SU-DHL-6 (cell line): ENCODE data around the gene PHF13.

Experiments used
- H2AFZ ChIP-seq: fragments of 200-600 bp; sonication (generic); 2 replicates; pipeline ENCODE4 v1.6.1; 2014; ENCODE audit warnings: low read depth, mild to moderate bottlenecking, moderate library complexity, mixed read lengths, antibody characterized with exemption, low read length; ENCODE audit not compliant: severe bottlenecking
- H3F3A ChIP-seq: fragments of 200-600 bp; shearing (Covaris generic); 2 replicates; pipeline ENCODE4 v1.6.0; 2016; ENCODE audit warnings: antibody characterized with exemption, mild to moderate bottlenecking; ENCODE audit not compliant: insufficient read depth
- H3K27ac ChIP-seq: fragments of 200-600 bp; sonication (generic); 2 replicates; pipeline ENCODE4 v1.5.1; 2016; ENCODE audit warnings: low read depth, mild to moderate bottlenecking, low read length, moderate library complexity, mixed read lengths
- H3K27me3 ChIP-seq: fragments of 200-600 bp; sonication (generic), shearing (Covaris generic); 2 replicates; pipeline ENCODE4 v1.6.0; 2014; ENCODE audit warnings: mild to moderate bottlenecking, low read length
- H3K36me3 ChIP-seq: fragments of 200-600 bp; sonication (generic); 2 replicates; pipeline ENCODE4 v1.6.1; 2014; ENCODE audit warnings: mild to moderate bottlenecking, low read length, mixed read lengths
- H3K4me2 ChIP-seq: fragments of 300-600, 200-600 bp; shearing (Covaris generic), sonication (generic); 2 replicates; pipeline ENCODE4 v1.6.0; 2014; ENCODE audit warnings: low read length, low read depth, mild to moderate bottlenecking; ENCODE audit not compliant: poor library complexity, severe bottlenecking
- H3K4me3 ChIP-seq: fragments of 200-600 bp; sonication (generic); 2 replicates; pipeline ENCODE4 v1.5.1; 2014; ENCODE audit warnings: antibody characterized with exemption, low read length, mild to moderate bottlenecking, mixed read lengths; ENCODE audit not compliant: insufficient read depth, poor library complexity, severe bottlenecking
- H3K79me2 ChIP-seq: fragments of 200-600 bp; sonication (generic); 2 replicates; pipeline ENCODE4 v1.6.1; 2014; ENCODE audit warnings: mild to moderate bottlenecking, low read length, moderate library complexity; ENCODE audit not compliant: insufficient read depth
- H3K9ac ChIP-seq: fragments of 200-600 bp; sonication (generic); 2 replicates; pipeline ENCODE4 v1.7.0; 2014; ENCODE audit warnings: mild to moderate bottlenecking, low read length
- H3K9me2 ChIP-seq: fragments of 200-600 bp; sonication (generic); replicated peaks from 2 replicates; pipeline ENCODE4 v1.6.1; 2014; ENCODE audit warnings: low read length; ENCODE audit not compliant: insufficient read depth
- H3K9me3 ChIP-seq: fragments of 200-600 bp; sonication (generic); 2 replicates; pipeline ENCODE4 v1.6.1; 2014; ENCODE audit warnings: low read length, mixed read lengths; ENCODE audit not compliant: insufficient read depth
- H4K20me1 ChIP-seq: fragments of 200-600 bp; sonication (generic); 2 replicates; pipeline ENCODE4 v1.6.1; 2014; ENCODE audit warnings: low read depth, mild to moderate bottlenecking, antibody characterized with exemption, low read length, moderate library complexity, mixed read lengths
- EZH2phosphoT487 ChIP-seq: fragments of 200-600 bp; sonication (generic), shearing (Covaris generic); conservative IDR thresholded peaks from 2 replicates; pipeline ENCODE4 v1.6.1; 2018; ENCODE audit warnings: mild to moderate bottlenecking, antibody characterized with exemption, low read length, moderate library complexity, mixed read lengths
- TF ChIP-seq, protein P1 (sequence below): fragments of 200-600 bp; sonication (generic); IDR thresholded peaks from one replicate; pipeline ENCODE4 v1.5.1; 2017; ENCODE audit warnings: antibody characterized with exemption, mild to moderate bottlenecking, low read length, moderate library complexity; ENCODE audit not compliant: insufficient read depth, poor library complexity, severe bottlenecking

PHF13 gene

DNA sequence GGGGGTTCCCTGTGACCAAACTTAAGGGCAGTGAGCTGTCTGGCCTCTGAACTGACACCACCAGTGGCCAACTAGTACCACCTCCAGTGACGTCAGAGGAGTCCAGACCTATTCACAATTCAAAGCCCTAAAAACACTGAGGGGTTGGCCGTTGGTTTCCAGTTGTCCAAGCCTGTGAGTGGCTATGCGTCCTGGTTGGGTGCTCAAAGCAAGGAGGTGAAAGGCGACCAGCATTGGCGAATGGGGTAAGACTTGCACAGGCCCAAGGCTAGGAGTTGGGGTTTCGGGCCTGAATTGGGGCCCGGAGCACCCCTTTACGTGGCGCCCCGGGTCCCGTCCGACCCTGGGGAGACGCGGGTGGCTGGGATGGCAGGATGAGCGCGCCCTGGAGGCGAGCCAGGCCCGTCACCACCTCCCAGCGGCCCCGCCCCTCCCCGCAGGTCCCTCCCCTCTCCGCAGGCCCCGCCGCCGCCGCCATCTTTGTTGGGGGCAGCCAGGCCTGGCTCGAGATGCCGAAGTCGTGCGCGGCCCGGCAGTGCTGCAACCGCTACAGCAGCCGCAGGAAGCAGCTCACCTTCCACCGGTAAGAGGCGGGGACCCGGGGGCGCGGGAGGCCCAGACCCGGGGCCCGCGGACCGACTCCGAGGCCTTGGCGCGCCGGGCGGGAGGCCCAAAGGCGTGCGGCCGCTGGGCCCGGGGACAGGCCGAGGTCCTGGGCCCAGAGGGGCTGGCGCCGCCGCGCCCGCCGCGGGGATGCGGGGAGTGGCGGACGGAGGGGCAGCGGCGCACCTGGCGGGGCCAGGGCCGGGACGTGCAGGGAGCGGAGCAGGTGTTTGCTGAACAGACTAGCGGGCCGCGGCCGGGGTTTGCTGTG is 11.4 kb downstream of the PHF13 start, which contains the start of gene THAP3:
THAP3 (plus strand) TSS at position 159 of the 874 bp plus-strand sequence; CDS start at position 510, 351 bp downstream.
- H3K9me3 ChIP-seq, result no peaks in the 10 kb centered on the region
- peak within 1 kb of the TSS; percentile 28; the same call in 1 of the 2 replicates for H3K27ac ChIP-seq
- peak within 1 kb of the TSS; percentile 84 for H2AFZ ChIP-seq
- peaks cover 11% of the 10 kb centered on the region; the same call in 1 of the 2 replicates for H3F3A ChIP-seq
- TF ChIP-seq, protein P1, sequence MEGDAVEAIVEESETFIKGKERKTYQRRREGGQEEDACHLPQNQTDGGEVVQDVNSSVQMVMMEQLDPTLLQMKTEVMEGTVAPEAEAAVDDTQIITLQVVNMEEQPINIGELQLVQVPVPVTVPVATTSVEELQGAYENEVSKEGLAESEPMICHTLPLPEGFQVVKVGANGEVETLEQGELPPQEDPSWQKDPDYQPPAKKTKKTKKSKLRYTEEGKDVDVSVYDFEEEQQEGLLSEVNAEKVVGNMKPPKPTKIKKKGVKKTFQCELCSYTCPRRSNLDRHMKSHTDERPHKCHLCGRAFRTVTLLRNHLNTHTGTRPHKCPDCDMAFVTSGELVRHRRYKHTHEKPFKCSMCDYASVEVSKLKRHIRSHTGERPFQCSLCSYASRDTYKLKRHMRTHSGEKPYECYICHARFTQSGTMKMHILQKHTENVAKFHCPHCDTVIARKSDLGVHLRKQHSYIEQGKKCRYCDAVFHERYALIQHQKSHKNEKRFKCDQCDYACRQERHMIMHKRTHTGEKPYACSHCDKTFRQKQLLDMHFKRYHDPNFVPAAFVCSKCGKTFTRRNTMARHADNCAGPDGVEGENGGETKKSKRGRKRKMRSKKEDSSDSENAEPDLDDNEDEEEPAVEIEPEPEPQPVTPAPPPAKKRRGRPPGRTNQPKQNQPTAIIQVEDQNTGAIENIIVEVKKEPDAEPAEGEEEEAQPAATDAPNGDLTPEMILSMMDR, result no peak
- TF ChIP-seq EZH2phosphoT487, result no peak
- H4K20me1 ChIP-seq, result no peaks in the 10 kb centered on the region
- peaks cover 9% of the 10 kb centered on the region; the same call in 1 of the 2 replicates for H3K79me2 ChIP-seq
- no peaks in the 10 kb centered on the region for H3K27me3 ChIP-seq
- no peaks in the 10 kb centered on the region for H3K9me2 ChIP-seq
- peak within 1 kb of the TSS; percentile 66 for H3K9ac ChIP-seq
- peak within 1 kb of the TSS; percentile 69 for H3K4me3 ChIP-seq
- H3K36me3 ChIP-seq, result 0 out of 2 replicates have a peak, but pooled peaks cover 4% of the 10 kb centered on the region
- H3K4me2 ChIP-seq, result peak within 1 kb of the TSS; percentile 58

DNA sequence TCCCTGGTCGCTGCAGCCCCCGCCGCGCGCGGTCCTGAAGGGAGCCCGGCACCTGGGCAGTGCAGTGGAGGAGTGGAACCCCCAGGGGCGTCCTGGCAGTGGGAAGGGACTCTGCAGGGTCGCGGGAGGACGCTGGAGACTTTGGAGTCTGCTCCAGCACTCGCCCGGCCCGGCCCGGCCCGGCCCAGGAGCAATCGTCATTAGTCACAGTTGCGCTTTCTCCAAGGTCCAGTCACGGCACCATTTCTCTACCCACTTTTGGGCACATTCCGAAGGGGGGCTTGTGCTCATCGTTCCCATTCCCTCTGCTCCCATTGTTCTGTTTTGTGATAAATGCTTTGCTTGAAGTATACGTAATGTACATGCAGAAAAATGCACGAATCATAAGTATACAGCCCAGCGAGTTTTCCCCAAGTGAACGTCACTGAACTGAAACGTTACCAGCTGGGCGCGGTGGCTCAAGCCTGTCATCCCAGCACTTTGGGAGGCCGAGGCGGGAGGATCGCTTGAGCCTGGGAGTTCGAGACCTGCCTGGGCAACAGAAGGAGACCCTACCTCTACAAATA is 12.1 kb downstream of the PHF13 start:
- H3K9me2 ChIP-seq, result no peaks in the 10 kb centered on the region
- no peak overlapping the region for H3K27ac ChIP-seq
- no peaks in the 10 kb centered on the region for H4K20me1 ChIP-seq
- H3F3A ChIP-seq, result peaks cover 11% of the 10 kb centered on the region; the same call in 1 of the 2 replicates
- peaks cover 9% of the 10 kb centered on the region; the same call in 1 of the 2 replicates for H3K79me2 ChIP-seq
- peak overlapping the region; percentile 84 for H2AFZ ChIP-seq
- no peaks in the 10 kb centered on the region for H3K9me3 ChIP-seq
- H3K4me2 ChIP-seq, result peak overlapping the region; percentile 58
- H3K4me3 ChIP-seq, result peak overlapping the region; percentile 69
- no peaks in the 10 kb centered on the region for H3K27me3 ChIP-seq
- peak overlapping the region; percentile 66 for H3K9ac ChIP-seq
- TF ChIP-seq, protein P1, result no peak
- no peak for TF ChIP-seq EZH2phosphoT487
- 0 out of 2 replicates have a peak, but pooled peaks cover 4% of the 10 kb centered on the region for H3K36me3 ChIP-seq

DNA sequence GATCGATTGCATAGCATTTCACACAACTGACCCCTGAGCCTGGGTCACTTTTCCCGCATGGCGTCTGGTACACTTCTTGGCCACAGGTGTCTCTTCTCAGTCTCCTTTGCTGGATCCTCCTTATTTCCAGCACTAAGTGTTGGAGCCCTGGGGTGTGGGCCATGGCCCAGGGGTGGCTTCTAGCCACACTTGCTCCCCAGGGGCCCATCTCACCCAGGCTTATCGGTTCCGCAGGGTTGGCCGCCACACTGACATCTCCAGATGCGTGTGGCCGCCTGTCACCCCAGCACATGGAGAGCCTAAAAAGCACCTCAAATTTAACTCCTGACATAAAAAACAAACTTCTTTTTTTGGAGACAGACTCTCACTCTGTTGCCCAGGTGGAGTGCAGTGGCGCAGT is 13.5 kb downstream of the PHF13 start:
- no peak overlapping the region for H3K27ac ChIP-seq
- TF ChIP-seq EZH2phosphoT487, result no peak
- TF ChIP-seq, protein P1, result no peak
- no peak overlapping the region for H3K4me2 ChIP-seq
- no peak overlapping the region for H3K9ac ChIP-seq
- no peak overlapping the region for H2AFZ ChIP-seq
- H3K79me2 ChIP-seq, result peaks cover 9% of the 10 kb centered on the region; the same call in 1 of the 2 replicates
- H3K36me3 ChIP-seq, result no peaks in the 10 kb centered on the region
- no peaks in the 10 kb centered on the region for H3K9me2 ChIP-seq
- peaks cover 11% of the 10 kb centered on the region; the same call in 1 of the 2 replicates for H3F3A ChIP-seq
- H3K9me3 ChIP-seq, result no peaks in the 10 kb centered on the region
- H4K20me1 ChIP-seq, result no peaks in the 10 kb centered on the region
- H3K4me3 ChIP-seq, result no peak overlapping the region
- no peaks in the 10 kb centered on the region for H3K27me3 ChIP-seq
